ENCODE measurements around the gene ATG101.

- TF ChIP-seq CTCF (optimal IDR thresholded peaks at IDR 0.05 in 1 of 3, IDR thresholded peaks at IDR 0.05 in 1 of 3, conservative IDR thresholded peaks at IDR 0.05 in 1 of 3; ENCODE audit: extremely low read depth in 1 of 3, insufficient read depth in 2 of 3, low read length in 3 of 3) (no peak), EZH2 (IDR thresholded peaks at IDR 0.05; ENCODE audit: low read length) (no peak)
Observed at GRCh38 chr12:52036587-52037171, 33.1 kb upstream of the ATG101 start.
